Lung microvascular endothelial cell (primary cell): ENCODE measurements around the gene TRIM67. TPM values are rescaled to one million over a fixed set of nuclear protein-coding genes. Genes with fewer than 3 reads are reported as not detected.

Experiments used
- DNase-seq, 2 donors: peaks; one replicate each; pipeline versions ENCODE4 v3.0.0 to v3.0.0-alpha.2; 2010; ENCODE audit warnings: low read depth in 2 of 2
- total RNA-seq: library from RNA; depleted of rRNA; stranded (reverse); fragments of >200 nt; gene quantifications from 2 replicates; pipeline ENCODE4 v1.2.1, GENCODE V29; 2014

TRIM67 gene
- total RNA-seq, 1 donor from 2014 or later: not detected

DNA sequence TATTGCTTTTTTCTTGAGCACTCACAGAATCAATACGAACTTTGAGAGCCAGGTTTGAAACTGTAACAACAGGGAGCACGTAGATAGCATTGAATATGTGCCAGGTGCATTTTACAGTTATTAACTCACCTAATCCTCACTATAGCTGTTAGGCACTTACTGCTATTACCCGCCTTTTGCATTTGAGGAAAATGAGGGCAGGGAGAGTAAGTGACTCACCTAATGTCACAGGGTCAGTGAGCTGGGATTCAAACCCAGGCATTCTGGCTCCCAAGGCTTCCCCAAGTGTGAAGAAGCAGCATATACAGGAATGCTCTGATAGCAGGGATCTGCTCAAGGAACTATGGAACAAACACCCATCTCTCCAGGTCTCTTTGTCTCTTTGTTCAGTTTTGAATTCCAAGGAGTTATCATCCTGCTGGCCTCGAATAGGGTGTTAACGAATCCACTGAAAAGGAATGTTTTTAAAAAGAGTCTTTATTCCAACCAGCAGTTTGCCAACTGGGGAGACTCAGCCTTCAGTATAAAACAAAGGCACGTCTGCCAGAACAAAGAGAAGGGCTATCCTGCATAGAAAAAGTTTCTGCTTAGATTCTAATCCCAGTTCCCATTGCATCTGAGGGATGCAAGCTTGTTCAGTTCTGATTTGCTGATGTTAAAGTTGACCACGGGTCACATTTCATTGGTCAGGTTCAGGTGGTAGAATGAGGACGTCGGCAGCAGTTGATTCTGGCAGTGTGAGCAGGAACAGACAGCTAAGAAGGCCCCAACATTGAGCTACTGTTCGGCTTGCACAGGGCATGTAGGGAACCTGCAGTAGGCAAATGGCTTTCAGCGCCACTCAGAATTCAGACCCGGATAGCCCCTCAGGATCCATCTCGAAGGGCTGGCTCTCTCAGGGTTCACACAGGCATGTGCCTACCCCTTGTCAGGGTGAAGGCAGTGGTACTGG, 22.1 kb downstream of the TRIM67 start:
- no peak for DNase-seq

- no peak for DNase-seq
These were observed 23.0 kb downstream of the TRIM67 start for GRCh38 chr1:231184891-231185290.

GRCh38 chr1:231185391-231185790, 23.5 kb downstream of the TRIM67 start:
- no peak for DNase-seq

GRCh38 chr1:231186356-231187115, 24.7 kb downstream of the TRIM67 start:
- DNase-seq: no peak

- DNase-seq: no peak
These were observed 25.7 kb downstream of the TRIM67 start for GRCh38 chr1:231187571-231187970.

DNA sequence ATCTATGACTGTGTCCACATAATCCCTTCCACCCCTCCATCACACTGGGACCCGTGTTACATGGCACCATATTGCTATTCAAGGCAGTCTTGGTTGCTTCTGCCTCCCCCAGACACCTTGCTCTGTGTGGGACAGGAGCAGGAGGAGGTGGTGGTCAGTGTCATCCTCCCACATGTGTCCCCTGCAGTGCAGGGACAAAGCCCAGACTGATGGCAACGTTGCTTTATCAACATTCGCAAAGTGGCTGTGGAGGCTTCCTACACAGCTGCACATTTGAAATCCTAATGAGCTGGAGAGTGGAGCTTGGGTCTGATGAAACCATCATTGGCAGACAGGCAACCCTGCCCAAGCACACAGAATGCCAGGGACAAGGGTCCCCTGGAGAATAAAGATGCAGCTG, 26.2 kb downstream of the TRIM67 start:
- DNase-seq: no peak

DNA sequence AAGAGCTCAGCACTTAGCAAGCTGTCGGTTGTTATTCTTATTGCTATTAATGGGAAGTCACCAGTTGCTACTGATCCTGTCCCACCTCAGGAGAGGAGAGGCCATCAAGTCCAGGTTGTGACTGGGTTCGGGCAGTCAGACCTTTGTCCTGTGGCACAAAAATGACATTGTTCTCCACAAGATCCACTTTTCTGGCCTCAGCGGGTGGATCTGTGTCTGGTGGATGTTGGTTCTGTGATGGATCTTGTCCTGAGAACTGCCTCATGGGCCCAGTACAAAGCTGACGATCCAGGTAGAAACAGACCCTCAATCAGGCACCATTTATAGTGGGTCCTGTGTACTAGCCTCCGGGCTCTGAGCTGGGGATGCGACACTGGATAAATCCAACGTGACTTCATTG, 26.9 kb downstream of the TRIM67 start:
- DNase-seq: no peak

DNA sequence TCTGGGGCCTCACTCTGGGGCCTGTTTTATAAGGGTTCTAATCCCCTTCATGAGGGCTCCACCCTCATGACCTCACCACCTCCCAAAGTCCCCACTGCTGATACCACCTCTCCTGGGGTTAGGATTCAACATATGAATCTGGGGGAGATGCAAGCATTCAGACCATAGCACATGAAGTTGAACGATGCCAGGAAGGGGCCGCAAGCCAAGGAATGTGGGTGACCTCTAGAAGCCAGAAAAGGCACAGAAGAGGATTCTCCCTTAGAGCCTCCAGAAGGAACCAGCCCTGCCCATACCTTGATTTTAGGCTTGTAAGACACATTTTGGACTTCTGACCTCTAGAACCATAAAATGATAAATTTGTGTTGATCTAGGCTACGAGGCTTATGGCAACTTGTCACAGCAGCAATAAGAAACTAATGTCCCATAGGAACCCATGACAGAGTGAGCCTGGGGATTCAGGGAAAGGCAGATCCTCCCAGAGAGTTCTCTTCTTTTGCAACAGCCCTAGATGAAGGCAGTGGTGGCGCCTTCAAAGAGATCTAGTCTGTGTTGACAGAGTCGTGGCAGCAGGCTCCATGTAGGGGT, 27.9 kb downstream of the TRIM67 start:
- no peak for DNase-seq

DNA sequence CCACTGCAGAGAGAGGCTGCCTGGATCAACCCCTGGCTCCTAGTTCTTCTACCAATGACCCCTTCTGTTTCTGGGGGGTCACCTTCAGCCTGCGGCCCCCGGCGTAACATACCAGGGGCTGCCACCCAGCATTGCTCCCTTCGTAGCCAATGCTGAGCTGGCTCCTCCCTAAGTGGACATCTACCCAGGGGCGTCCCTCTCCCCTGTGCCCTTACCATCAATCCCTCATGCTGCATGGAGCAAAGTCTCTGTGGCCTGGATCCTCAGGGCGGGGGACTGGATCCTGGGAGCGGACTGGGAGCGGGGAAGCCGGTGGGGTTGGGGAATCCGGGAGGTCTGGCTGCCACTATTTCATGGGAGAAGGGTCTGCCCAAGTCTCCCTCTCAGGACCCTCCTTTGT, 28.6 kb downstream of the TRIM67 start:
- no peak for DNase-seq

GRCh38 chr1:231192620-231193163, 30.8 kb downstream of the TRIM67 start:
- peak; percentile 15 to 68 for DNase-seq

GRCh38 chr1:231193710-231194340, 32.0 kb downstream of the TRIM67 start:
- no peak for DNase-seq

DNA sequence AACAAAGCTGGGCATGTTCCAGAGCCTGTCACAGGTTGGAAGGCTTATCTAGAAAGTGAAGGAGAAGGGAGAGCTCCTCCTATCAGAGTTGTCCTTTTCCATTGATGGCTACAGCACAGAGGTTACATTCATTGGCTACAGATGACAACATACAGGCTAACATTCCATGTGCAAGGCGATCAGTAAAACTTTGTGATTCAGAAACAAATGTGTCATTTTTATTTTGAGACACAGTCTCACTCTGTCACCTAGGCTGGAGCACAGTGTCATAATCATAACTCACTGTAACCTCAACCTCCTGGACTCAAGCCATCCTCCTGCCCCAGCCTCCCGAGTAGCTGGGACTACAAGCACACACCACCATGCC, 32.6 kb downstream of the TRIM67 start:
- no peak for DNase-seq

DNA sequence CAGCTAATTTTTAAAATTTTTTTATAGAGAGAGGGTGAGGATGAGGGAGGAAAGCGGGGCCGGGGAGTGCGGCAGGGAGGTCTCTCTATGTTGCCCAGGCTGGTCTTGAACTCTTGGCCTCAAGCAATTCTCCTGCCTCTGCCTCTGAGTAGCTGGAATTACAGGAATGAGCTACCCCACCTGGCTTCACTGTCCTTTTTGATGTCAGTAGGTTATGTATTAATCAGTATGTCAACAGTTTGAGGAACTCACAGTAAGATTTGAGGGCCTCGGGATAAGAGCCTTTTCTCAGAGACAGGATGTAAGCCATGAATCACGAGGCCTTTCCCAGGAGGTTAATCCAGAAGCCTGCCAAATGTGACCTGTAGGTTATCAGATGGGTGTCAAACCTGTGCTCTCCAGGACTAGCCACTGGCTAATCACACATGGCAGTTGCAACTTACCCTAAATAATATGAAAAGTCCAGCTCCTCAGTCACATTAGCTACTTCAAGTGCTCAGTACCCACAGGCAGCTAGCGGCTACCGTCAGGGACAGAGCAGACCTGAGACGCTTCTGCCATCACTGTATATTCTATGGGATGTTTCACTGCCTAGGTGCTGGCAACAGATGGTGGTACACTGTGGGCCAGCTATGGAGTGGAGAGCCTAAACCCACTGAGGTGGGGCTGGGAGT, 33.1 kb downstream of the TRIM67 start:
- no peak for DNase-seq

DNA sequence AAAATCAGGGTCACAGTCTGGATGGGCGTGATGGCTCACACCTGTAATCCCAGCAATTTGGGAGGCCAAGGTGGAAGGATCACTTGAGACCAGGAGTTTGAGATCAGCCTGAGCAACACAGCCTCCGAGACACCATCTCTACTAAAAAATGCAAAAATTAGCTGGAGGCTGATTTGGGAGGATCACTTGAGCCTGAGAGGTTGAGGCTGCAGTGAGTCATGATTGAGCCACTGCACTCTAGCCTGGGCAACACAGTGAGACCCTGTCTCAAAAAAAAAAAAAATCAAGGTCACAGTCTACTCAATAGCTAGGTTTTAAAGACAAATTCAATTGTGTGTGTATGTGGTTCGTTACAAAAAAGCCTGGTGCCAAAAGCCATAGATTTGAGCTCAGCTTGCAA, 34.4 kb downstream of the TRIM67 start:
- no peak for DNase-seq

GRCh38 chr1:231196728-231197127, 34.9 kb downstream of the TRIM67 start:
- no peak for DNase-seq

- DNase-seq: no peak
These were observed 38.0 kb downstream of the TRIM67 start for GRCh38 chr1:231199868-231200267.

GRCh38 chr1:231200388-231201031, 38.7 kb downstream of the TRIM67 start:
- DNase-seq: peak in 1 of 2 donors; percentile 23

DNA sequence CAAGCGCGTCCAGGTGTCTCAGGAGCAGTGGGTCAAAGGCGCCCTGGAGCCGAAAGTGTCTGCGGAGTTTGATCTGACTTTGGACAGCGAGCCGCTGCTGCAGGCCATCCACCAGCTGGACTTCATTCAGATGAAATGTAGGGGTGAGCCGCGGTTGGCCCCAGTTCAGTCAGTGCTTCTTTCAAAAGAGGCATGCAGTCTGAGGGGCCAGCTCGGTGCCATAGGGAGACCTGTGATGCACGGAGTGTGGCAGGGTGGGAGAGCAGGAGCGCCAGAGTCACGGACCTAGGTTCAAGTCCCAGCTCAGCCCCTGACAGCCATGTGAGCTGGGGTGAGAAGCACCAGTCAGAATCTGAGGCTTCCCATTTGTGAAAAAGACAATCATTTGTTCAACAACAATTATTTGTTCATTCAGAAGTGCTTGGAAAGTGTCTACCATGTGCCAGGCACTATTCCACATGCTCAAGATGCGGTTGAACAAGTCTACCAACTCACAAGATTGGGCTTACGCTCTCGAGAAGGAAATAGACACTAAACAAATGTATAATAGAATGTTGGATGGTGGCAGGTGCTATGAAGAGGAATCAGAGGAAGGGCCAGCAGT, 39.6 kb downstream of the TRIM67 start:
- no peak for DNase-seq

- no peak for DNase-seq
These were observed 40.2 kb downstream of the TRIM67 start for GRCh38 chr1:231201979-231202633.
